ENCODE data around the gene SH2B3. TPM values are rescaled to one million over a fixed set of nuclear protein-coding genes. Genes with fewer than 3 reads are reported as not detected.

SH2B3 gene
- total RNA-seq, 4 donors from 2014 or later: 3.3 to 16.2 (median 5.6) TPM

- TF ChIP-seq, protein P1, sequence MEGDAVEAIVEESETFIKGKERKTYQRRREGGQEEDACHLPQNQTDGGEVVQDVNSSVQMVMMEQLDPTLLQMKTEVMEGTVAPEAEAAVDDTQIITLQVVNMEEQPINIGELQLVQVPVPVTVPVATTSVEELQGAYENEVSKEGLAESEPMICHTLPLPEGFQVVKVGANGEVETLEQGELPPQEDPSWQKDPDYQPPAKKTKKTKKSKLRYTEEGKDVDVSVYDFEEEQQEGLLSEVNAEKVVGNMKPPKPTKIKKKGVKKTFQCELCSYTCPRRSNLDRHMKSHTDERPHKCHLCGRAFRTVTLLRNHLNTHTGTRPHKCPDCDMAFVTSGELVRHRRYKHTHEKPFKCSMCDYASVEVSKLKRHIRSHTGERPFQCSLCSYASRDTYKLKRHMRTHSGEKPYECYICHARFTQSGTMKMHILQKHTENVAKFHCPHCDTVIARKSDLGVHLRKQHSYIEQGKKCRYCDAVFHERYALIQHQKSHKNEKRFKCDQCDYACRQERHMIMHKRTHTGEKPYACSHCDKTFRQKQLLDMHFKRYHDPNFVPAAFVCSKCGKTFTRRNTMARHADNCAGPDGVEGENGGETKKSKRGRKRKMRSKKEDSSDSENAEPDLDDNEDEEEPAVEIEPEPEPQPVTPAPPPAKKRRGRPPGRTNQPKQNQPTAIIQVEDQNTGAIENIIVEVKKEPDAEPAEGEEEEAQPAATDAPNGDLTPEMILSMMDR (IDR thresholded peaks at IDR 0.05): no peak
- TF ChIP-seq POLR2A (IDR thresholded peaks at IDR 0.05): no peak
- 9 to 31% methylated on average over 3 of the region's 3 CpGs for WGBS, 2 donors
- intact Hi-C loops (cut with DNase I): no loop called here
- Histone ChIP-seq H3K4me1 (no peaks in the 10 kb centered on the region), H3K9me3 (no peaks in the 10 kb centered on the region), H3K4me3 (no peak overlapping the region), H3K27ac (no peak overlapping the region), H3K27me3 (peaks cover 0 to 29% (median 0%) of the 10 kb centered on the region in 4 donors), H3K36me3 (no peaks in the 10 kb centered on the region)
- DNase-seq: no peak
Observed at GRCh38 chr12:111386885-111387284, 18.8 kb upstream of the SH2B3 start.

GRCh38 chr12:111387747-111388323 lies 17.9 kb upstream of the SH2B3 start:
- Histone ChIP-seq H3K4me1 (no peaks in the 10 kb centered on the region), H3K4me3 (no peak overlapping the region), H3K27me3 (peaks cover 0 to 32% (median 0%) of the 10 kb centered on the region in 4 donors), H3K27ac (no peak overlapping the region), H3K9me3 (no peaks in the 10 kb centered on the region), H3K36me3 (no peaks in the 10 kb centered on the region)
- TF ChIP-seq, protein P1 (IDR thresholded peaks at IDR 0.05): no peak
- no peak for TF ChIP-seq POLR2A (IDR thresholded peaks at IDR 0.05)
- intact Hi-C loops (cut with DNase I): no loop called here
- no peak for DNase-seq
- 76 to 87% methylated on average over 7 to 9 of the region's 9 CpGs for WGBS, 2 donors

GRCh38 chr12:111389635-111390034 lies 16.1 kb upstream of the SH2B3 start:
- H3K4me1 ChIP-seq: no peaks in the 10 kb centered on the region
- peaks cover 0 to 45% (median 0%) of the 10 kb centered on the region in 4 donors for H3K27me3 ChIP-seq
- no peaks in the 10 kb centered on the region for H3K9me3 ChIP-seq
- H3K27ac ChIP-seq: no peak overlapping the region
- no peak overlapping the region for H3K4me3 ChIP-seq
- no peak for TF ChIP-seq POLR2A (IDR thresholded peaks at IDR 0.05)
- TF ChIP-seq, protein P1 (IDR thresholded peaks at IDR 0.05): no peak
- H3K36me3 ChIP-seq: no peaks in the 10 kb centered on the region
- WGBS, 2 donors: 76 to 79% methylated on average over 2 to 5 of the region's 7 CpGs
- intact Hi-C loops (cut with DNase I): no loop called here
- DNase-seq: no peak

DNA sequence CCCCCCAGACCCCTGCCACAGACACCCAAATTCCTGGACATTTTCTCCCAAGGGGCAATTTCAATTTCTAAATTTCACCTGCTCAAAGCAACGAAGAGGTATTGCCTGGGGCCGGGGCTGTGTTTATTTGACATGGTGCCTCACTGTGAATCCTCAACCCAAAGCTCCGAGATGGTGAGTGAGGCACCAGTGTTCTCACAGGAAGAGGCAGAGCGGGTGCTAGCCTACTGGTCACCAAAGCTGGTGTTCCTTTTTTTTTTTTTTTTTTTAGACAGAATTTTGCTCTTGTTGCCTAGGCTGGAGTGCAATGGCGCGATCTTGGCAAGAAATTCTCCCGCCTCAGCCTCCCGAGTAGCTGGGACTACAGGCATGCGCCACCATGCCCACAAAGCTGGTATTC lies 14.8 kb upstream of the SH2B3 start:
- H3K36me3 ChIP-seq: no peaks in the 10 kb centered on the region
- H3K4me3 ChIP-seq: no peak overlapping the region
- WGBS, 2 donors: 66 to 71% methylated on average over 4 to 6 of the region's 9 CpGs
- DNase-seq: no peak
- intact Hi-C loops (cut with DNase I): no loop called here
- H3K4me1 ChIP-seq: peaks cover 0 to under 1% (median 0%) of the 10 kb centered on the region in 3 donors
- no peaks in the 10 kb centered on the region for H3K9me3 ChIP-seq
- no peak for TF ChIP-seq POLR2A (IDR thresholded peaks at IDR 0.05)
- TF ChIP-seq, protein P1 (IDR thresholded peaks at IDR 0.05): no peak
- no peak overlapping the region for H3K27ac ChIP-seq
- peaks cover 0 to 50% (median 0%) of the 10 kb centered on the region in 4 donors for H3K27me3 ChIP-seq

DNA sequence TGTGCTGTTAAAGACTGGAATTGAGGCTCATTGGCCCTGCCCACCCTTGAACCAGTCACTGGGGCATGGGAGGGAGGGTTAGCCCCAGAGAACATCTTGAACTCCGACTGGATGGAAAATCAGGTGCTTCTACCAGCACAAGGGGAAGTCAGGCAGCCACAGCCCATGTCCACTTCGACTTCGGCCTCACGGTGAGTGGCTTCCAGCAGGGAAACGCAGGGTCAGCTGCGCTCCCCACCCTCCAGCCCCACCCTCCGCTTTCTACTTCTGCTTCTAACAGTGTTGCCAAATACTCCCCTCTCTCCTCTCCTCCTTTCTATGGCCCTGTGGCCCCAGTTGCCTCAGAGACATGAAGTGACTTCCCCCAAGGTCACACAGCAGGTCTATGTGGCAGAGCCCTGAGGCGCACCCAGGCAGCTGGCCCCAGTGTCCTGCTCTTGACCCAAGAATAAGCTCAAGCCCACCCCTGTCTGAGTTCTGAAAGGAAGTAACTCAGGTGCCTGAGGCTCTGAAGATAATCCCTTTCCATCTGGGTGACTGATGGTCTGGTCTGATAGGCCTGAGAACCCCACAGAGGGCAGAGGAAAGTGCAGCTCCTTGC lies 11.9 kb upstream of the SH2B3 start:
- no peak for DNase-seq
- 53 to 75% methylated on average over 5 to 8 of the region's 8 CpGs for WGBS, 2 donors
- H3K27ac ChIP-seq: peak overlapping the region in 1 of 4 donors; percentile 42

More for the DNA sequence above, 11.9 kb upstream of the SH2B3 start:
- H3K36me3 ChIP-seq: no peaks in the 10 kb centered on the region
- H3K27me3 ChIP-seq: peaks cover 0 to 51% (median 0%) of the 10 kb centered on the region in 4 donors
- intact Hi-C loops (cut with DNase I): no loop called here
- H3K4me3 ChIP-seq: no peak overlapping the region
- H3K4me1 ChIP-seq: peaks cover 9 to 24% (median 12%) of the 10 kb centered on the region in 3 donors
- no peaks in the 10 kb centered on the region for H3K9me3 ChIP-seq
- TF ChIP-seq, protein P1 (IDR thresholded peaks at IDR 0.05): no peak
- TF ChIP-seq POLR2A (IDR thresholded peaks at IDR 0.05): no peak

Data from esophagus squamous epithelium (tissue), 5 donors.